Skeletal muscle tissue (tissue), 4 donors: ENCODE results near the gene CHD6. TPM values are rescaled to one million over a fixed set of nuclear protein-coding genes. Genes with fewer than 3 reads are reported as not detected.

Source experiments
- H3K27ac ChIP-seq: one replicate; pipeline ENCODE4 v1.7.0; 2013; ENCODE audit warnings: mild to moderate bottlenecking, low read depth, low read length, inconsistent platforms
- H3K27me3 ChIP-seq, 3 donors: one replicate each; pipeline ENCODE4 v1.7.0; 2013; ENCODE audit warnings: low read length in 3 of 3; ENCODE audit not compliant: control insufficient read depth in 3 of 3, insufficient read depth in 3 of 3
- H3K36me3 ChIP-seq, 3 donors: one replicate each; pipeline ENCODE4 v1.7.0; 2013; ENCODE audit warnings: low read length in 3 of 3; ENCODE audit not compliant: control insufficient read depth in 3 of 3, insufficient read depth in 3 of 3
- H3K4me1 ChIP-seq, 3 donors: one replicate each; pipeline ENCODE4 v1.7.0; 2013; ENCODE audit warnings: low read length in 3 of 3, mild to moderate bottlenecking in 3 of 3; ENCODE audit not compliant: control insufficient read depth in 3 of 3, insufficient read depth in 3 of 3
- H3K4me3 ChIP-seq, 3 donors: one replicate each; pipeline ENCODE4 v1.7.0; 2013; ENCODE audit warnings: low read length in 3 of 3
- H3K9ac ChIP-seq, 3 donors: one replicate each; pipeline ENCODE4 v1.7.0; 2013; ENCODE audit warnings: low read length in 3 of 3, mild to moderate bottlenecking in 3 of 3, moderate library complexity in 2 of 3, low read depth in 1 of 3
- H3K9me3 ChIP-seq, 3 donors: one replicate each; pipeline ENCODE4 v1.7.0; 2013; ENCODE audit warnings: low read length in 3 of 3; ENCODE audit not compliant: control insufficient read depth in 3 of 3
- total RNA-seq: library from RNA; depleted of rRNA; stranded (reverse); fragments of >200 nt; gene quantifications from one replicate; pipeline ENCODE4 v1.2.3, GENCODE V29; 2014
- donor health status: Osteomylitis.

CHD6 gene
- total RNA-seq, 1 donor from 2014 or later = 45.9 TPM

GRCh38 chr20:41364236-41364855 is 253.8 kb downstream of the CHD6 start:
- Histone ChIP-seq H3K9me3 (no peaks in the 10 kb centered on the region), H3K36me3 (no peaks in the 10 kb centered on the region), H3K27me3 (peaks cover 33 to 46% (median 44%) of the 10 kb centered on the region in 3 donors), H3K27ac (no peak overlapping the region), H3K9ac (no peak overlapping the region), H3K4me1 (peaks cover 18 to 25% (median 23%) of the 10 kb centered on the region in 3 donors), H3K4me3 (no peak overlapping the region)

GRCh38 chr20:41363601-41364000 is 254.6 kb downstream of the CHD6 start:
- H3K27ac ChIP-seq = no peak overlapping the region
- H3K4me1 ChIP-seq = peaks cover 18 to 25% (median 23%) of the 10 kb centered on the region in 3 donors
- no peaks in the 10 kb centered on the region for H3K36me3 ChIP-seq
- H3K9me3 ChIP-seq = no peaks in the 10 kb centered on the region
- no peak overlapping the region for H3K4me3 ChIP-seq
- H3K9ac ChIP-seq = no peak overlapping the region
- peaks cover 33 to 46% (median 39%) of the 10 kb centered on the region in 3 donors for H3K27me3 ChIP-seq

- no peak overlapping the region for H3K27ac ChIP-seq
- peaks cover 18 to 28% (median 23%) of the 10 kb centered on the region in 3 donors for H3K4me1 ChIP-seq
- H3K36me3 ChIP-seq = no peaks in the 10 kb centered on the region
- H3K4me3 ChIP-seq = no peak overlapping the region
- no peak overlapping the region for H3K9ac ChIP-seq
- no peaks in the 10 kb centered on the region for H3K9me3 ChIP-seq
- peaks cover 28 to 43% (median 36%) of the 10 kb centered on the region in 3 donors for H3K27me3 ChIP-seq
Observed at GRCh38 chr20:41362748-41363140, 255.4 kb downstream of the CHD6 start.

GRCh38 chr20:41361757-41362747 is 256.1 kb downstream of the CHD6 start:
- H3K4me1 ChIP-seq = peaks cover 18 to 28% (median 23%) of the 10 kb centered on the region in 3 donors
- no peaks in the 10 kb centered on the region for H3K9me3 ChIP-seq
- no peak overlapping the region for H3K9ac ChIP-seq
- H3K27me3 ChIP-seq = peaks cover 22 to 36% (median 29%) of the 10 kb centered on the region in 3 donors
- no peaks in the 10 kb centered on the region for H3K36me3 ChIP-seq
- no peak overlapping the region for H3K4me3 ChIP-seq
- no peak overlapping the region for H3K27ac ChIP-seq

GRCh38 chr20:41360831-41361756 is 257.1 kb downstream of the CHD6 start:
- Histone ChIP-seq H3K9ac (peak overlapping the region in 1 of 3 donors; percentile 21), H3K27ac (no peak overlapping the region), H3K4me1 (peaks cover 18 to 28% (median 23%) of the 10 kb centered on the region in 3 donors)

GRCh38 chr20:41359541-41360011 is 258.6 kb downstream of the CHD6 start:
- Histone ChIP-seq H3K9me3 (no peaks in the 10 kb centered on the region), H3K9ac (no peak overlapping the region), H3K36me3 (no peaks in the 10 kb centered on the region), H3K4me3 (no peak overlapping the region), H3K27me3 (peaks cover 6 to 17% (median 8%) of the 10 kb centered on the region in 3 donors), H3K4me1 (peaks cover 15 to 21% (median 17%) of the 10 kb centered on the region in 3 donors), H3K27ac (no peak overlapping the region)

More at GRCh38 chr20:41360831-41361756, 257.1 kb downstream of the CHD6 start:
- Histone ChIP-seq H3K4me3 (no peak overlapping the region), H3K27me3 (peaks cover 19 to 32% (median 23%) of the 10 kb centered on the region in 3 donors), H3K9me3 (no peaks in the 10 kb centered on the region), H3K36me3 (no peaks in the 10 kb centered on the region)

- Histone ChIP-seq H3K4me1 (peaks cover 15 to 21% (median 17%) of the 10 kb centered on the region in 3 donors), H3K27me3 (peaks cover 0 to 8% (median 0%) of the 10 kb centered on the region in 3 donors), H3K9ac (no peak overlapping the region), H3K36me3 (peaks cover 0 to 2% (median under 1%) of the 10 kb centered on the region in 3 donors), H3K27ac (no peak overlapping the region), H3K9me3 (no peaks in the 10 kb centered on the region), H3K4me3 (no peak overlapping the region)
Observed at GRCh38 chr20:41358717-41359116, 259.5 kb downstream of the CHD6 start.

- Histone ChIP-seq H3K9ac (no peak overlapping the region), H3K27ac (no peak overlapping the region), H3K27me3 (peaks cover 0 to 4% (median 0%) of the 10 kb centered on the region in 3 donors), H3K4me1 (peaks cover 15 to 21% (median 17%) of the 10 kb centered on the region in 3 donors), H3K9me3 (no peaks in the 10 kb centered on the region), H3K36me3 (peaks cover 0 to 4% (median 2%) of the 10 kb centered on the region in 3 donors), H3K4me3 (no peak overlapping the region)
Observed at GRCh38 chr20:41358230-41358629, 259.9 kb downstream of the CHD6 start.
